Skin epidermis (tissue), 12 donors: ENCODE results near the gene WDR37.
A peak's percentile ranks its signal among the peaks of the same experiment; 100 is the strongest.
"Not testable (repeated sequence)": the region's sequence is repeated elsewhere in the genome, so short reads cannot be mapped to it uniquely, and the experiment has no call there.

Experiments used
- H3K27ac ChIP-seq, 21 experiments: fragments of 200-600 bp; sonication (generic) in 11 of 21; one replicate each; pipeline ENCODE4 v1.5.0; 2020; ENCODE audit warnings: mild to moderate bottlenecking in 3 of 21, inconsistent platforms in 2 of 21, moderate library complexity in 2 of 21
- H3K4me3 ChIP-seq, 7 experiments: fragments of 200-600 bp; sonication (generic) in 2 of 7; one replicate each; pipeline ENCODE4 v1.5.0; 2020; ENCODE audit warnings: inconsistent platforms in 2 of 7, mild to moderate bottlenecking in 2 of 7, moderate library complexity in 1 of 7

The WDR37 gene

GRCh38 chr10:1037098-1037497, 19.1 kb upstream of the WDR37 start:
- no peak overlapping the region for H3K27ac ChIP-seq

GRCh38 chr10:1038769-1039168, 17.4 kb upstream of the WDR37 start:
- H3K4me3 ChIP-seq, H3K27ac ChIP-seq: not testable (repeated sequence)

More at GRCh38 chr10:1037098-1037497, 19.1 kb upstream of the WDR37 start:
- H3K4me3 ChIP-seq, result no peak overlapping the region

DNA sequence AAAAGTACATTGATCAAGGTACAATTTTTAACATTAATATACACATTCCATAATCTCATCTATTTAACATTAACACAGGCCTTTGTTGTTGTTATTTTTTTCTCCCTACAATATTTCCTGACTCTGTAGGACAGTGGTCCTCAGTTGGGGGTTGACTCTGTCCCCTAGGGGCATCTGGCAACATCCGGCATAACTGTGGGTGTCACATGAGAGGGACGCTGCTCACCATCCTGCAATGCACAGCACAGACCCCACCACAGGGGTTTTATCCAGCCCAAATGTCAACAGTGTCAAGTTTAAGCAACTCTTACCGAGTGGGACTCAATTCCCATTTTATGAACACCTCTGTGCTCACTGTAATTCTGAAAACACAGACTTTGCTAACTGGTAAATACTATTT, 16.1 kb upstream of the WDR37 start:
- Histone ChIP-seq H3K4me3 (no peak overlapping the region), H3K27ac (no peak overlapping the region)

DNA sequence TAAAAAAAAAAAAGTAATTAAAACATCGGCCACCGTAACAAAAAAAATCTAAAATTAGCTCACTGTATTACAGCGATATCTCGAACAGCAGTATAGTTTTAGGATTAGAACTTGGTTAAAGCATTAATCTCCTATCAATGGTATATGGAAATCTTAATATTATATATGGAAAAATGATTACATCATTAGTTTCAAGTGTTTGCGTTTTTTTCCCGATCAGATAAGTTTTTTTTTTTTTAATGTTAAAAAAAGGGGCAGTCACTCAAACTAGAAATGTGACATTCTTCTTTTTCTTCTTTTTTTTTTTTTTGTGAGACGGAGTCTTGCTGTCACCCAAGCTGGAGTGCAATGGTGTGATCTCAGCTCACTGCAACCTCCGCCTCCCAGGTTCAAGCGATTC, 14.7 kb upstream of the WDR37 start:
- Histone ChIP-seq H3K4me3 (no peak overlapping the region), H3K27ac (no peak overlapping the region)

GRCh38 chr10:1043532-1043995, 12.6 kb upstream of the WDR37 start:
- peak overlapping the region in 2 of 7 experiments; percentile 2 to 3 for H3K4me3 ChIP-seq
- H3K27ac ChIP-seq, result peak overlapping the region in 19 of 21 experiments; percentile 17 to 79 (median 64)

- no peak overlapping the region for H3K4me3 ChIP-seq
- H3K27ac ChIP-seq, result peak overlapping the region in 19 of 21 experiments; percentile 17 to 79 (median 64)
Observed at GRCh38 chr10:1044146-1044545, 12.0 kb upstream of the WDR37 start.

DNA sequence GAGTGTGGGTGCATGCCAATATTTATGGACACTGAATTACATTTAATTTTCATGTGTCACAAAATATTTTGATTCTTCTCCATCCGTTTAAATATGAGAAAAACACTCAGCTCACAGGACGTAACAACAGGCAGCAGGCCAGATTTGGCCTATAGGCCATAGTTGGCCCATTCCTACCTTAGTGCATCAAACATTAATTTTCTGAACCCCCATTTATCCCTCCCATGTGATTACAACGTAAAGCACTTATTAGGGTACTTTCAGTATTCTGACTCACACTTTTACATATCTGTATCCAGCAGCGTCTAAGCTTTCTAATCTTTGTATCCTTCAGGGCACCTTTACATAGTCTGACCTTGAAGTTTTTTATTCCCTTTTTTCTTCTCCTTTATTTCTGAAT, 11.2 kb upstream of the WDR37 start:
- Histone ChIP-seq H3K27ac (peak overlapping the region in 13 of 21 experiments; percentile 6 to 79 (median 66)), H3K4me3 (no peak overlapping the region)

DNA sequence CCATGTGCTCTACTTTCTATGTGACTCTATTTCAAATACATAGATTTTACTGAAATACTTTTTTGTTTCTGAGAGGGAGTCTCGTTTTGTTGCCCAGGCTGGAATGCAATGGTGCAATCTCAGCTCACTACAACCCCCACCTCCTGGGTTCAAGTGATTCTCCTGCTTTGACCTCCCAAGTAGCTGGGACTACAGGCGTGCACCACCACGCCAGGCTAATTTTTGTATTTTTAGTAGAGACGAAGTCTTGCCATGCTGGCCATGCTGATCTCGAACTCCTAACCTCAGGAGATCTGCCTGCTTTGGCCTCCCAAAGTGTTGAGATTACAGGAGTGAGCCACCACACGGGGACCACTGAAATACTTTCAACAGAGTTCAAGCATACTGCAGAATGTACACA, 10.8 kb upstream of the WDR37 start:
- peak overlapping the region in 3 of 21 experiments; percentile 6 to 79 (median 61) for H3K27ac ChIP-seq

DNA sequence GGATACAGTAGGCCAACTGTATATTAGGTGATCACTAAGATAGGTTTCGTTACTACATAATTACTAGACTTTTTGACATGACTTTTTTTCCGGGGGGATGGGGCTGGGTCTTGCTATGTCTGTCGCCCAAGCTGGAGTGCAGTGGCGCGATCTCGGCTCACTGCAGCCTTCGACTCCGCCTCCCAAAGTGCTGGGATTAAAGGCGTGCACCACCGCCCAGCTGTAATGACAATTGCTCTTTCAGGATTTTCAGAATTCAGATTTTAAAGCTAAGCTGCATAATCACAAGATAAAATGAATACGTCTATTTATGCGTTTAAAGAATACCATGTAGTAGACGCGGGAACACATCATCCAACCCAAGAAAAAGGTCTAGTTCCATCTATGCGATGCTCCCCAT, 8.2 kb upstream of the WDR37 start:
- Histone ChIP-seq H3K4me3 (peak overlapping the region; percentile 63 to 85 (median 73)), H3K27ac (peak overlapping the region in 20 of 21 experiments; percentile 91 to 100 (median 98))

More for the DNA sequence above, 10.8 kb upstream of the WDR37 start:
- H3K4me3 ChIP-seq, result no peak overlapping the region

GRCh38 chr10:1048349-1048731, 7.8 kb upstream of the WDR37 start:
- Histone ChIP-seq H3K27ac (peak overlapping the region; percentile 84 to 100 (median 97)), H3K4me3 (peak overlapping the region; percentile 63 to 85 (median 73))

GRCh38 chr10:1048732-1049424, 7.3 kb upstream of the WDR37 start, which contains the start of gene IDI1:
Gene IDI1, minus strand, starts transcription at chr10:1049119. Its CDS starts 116 bp downstream, at chr10:1049003.
- peak within 1 kb of the TSS; percentile 84 to 100 (median 97) for H3K27ac ChIP-seq
- H3K4me3 ChIP-seq, result peak within 1 kb of the TSS; percentile 63 to 85 (median 73)

DNA sequence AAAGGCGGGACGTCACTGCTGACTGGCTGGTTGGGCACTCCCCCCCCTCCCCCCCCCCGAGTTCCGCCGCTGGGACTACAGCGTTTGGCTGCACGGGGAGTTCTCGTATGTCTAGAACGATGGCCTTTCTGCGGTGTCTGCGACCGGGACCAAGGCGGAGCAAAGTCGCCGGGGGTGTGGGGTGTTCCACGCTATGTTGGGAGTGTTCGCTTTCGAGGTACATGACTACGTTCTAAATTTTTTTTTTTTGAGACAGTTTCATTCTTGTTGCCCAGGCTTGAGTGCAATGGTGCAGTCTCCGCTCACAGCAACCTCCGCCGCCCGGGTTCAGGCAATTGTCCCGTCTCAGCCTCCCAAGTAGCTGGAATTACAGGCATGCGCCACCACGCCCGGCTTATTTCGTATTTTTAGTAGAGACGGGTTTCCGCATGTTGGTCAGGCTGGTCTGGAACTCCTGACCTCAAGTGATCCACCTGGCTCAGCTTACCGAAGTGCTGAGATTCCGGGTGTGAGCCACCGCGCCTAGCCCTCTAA, 6.7 kb upstream of the WDR37 start:
- Histone ChIP-seq H3K4me3 (peak overlapping the region; percentile 63 to 85 (median 73)), H3K27ac (peak overlapping the region; percentile 84 to 100 (median 97))

DNA sequence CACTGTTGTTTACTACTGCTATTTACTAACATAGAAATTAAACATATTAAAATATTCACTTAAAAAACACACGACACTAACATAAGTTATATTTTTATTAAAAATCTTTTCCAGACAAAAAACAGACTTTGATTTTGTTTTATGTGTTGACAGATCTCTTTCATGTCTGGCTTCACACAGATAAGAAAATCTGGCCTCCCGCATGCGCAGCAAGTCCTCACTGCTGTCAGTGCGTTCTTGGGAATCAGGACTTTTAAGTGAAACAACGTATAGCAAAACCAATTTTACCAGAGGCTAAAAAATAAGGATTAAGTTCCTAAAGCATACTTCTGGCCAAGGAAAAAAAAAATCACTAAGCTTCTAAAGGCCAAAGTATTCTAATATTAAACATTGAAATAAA, 6.0 kb upstream of the WDR37 start:
- peak overlapping the region; percentile 63 to 85 (median 73) for H3K4me3 ChIP-seq
- peak overlapping the region in 20 of 21 experiments; percentile 84 to 100 (median 98) for H3K27ac ChIP-seq

GRCh38 chr10:1050554-1050953, 5.6 kb upstream of the WDR37 start:
- Histone ChIP-seq H3K4me3 (peak overlapping the region in 3 of 7 experiments; percentile 63 to 83 (median 69)), H3K27ac (peak overlapping the region in 14 of 21 experiments; percentile 91 to 100 (median 98))

GRCh38 chr10:1054684-1055083, 1.5 kb upstream of the WDR37 start:
- no peak overlapping the region for H3K4me3 ChIP-seq
- peak overlapping the region in 6 of 21 experiments; percentile 1 to 100 (median 99) for H3K27ac ChIP-seq

DNA sequence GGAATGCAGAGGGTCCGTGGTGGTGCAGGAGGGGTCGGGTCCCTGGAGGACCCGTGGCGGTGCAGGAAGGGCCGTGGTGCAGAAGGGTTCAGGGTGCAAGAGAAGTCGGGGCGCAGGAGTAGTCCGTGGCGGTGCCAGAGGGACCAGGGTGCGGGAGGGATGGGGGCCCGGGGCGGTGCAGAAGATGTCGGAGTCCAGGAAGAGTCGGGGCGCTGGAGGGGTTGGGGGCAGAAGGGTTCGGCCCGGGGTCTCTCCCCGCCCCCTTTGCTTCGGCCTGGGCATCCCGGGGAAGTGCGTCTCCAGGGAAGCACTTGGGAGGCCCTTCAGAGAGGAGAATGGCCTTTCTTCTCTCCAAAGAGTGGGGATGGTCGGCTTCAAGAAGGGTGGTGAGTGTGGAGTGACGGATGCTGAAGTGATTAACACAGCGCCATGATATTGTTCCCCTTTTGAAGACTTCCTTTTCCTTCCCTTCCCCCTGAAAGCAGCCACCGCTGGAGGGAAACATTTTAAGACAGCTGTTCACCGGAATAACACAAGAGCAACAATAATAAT, 997 bp downstream of the WDR37 start:
- peak overlapping the region; percentile 67 to 90 (median 80) for H3K4me3 ChIP-seq
- H3K27ac ChIP-seq, result peak overlapping the region; percentile 67 to 100 (median 99)

DNA sequence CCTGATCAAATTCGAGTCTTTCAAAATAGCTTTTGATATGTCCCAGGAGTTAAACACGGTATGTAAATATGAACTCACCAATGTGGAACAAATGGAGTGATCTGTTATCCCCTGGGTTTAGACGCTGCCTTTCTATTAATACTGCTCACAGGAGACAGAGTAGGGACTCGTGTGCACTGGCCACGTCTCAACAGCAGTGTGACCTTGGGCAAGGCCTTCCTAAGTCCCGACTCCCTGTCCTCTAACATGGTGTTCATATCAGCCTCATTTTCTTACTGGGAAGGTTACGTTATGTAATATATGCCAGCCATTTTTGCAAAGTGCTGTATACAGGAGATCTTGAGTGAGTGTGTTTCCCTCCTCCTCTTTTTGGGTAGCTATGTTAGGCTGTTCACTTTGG, 1.8 kb downstream of the WDR37 start:
- Histone ChIP-seq H3K27ac (peak overlapping the region in 2 of 21 experiments; percentile 36 to 99), H3K4me3 (peak overlapping the region in 1 of 7 experiments; percentile 78)

- Histone ChIP-seq H3K27ac (peak overlapping the region in 4 of 21 experiments; percentile 3 to 51 (median 28)), H3K4me3 (no peak overlapping the region)
Observed at GRCh38 chr10:1059902-1060301, 3.7 kb downstream of the WDR37 start.

DNA sequence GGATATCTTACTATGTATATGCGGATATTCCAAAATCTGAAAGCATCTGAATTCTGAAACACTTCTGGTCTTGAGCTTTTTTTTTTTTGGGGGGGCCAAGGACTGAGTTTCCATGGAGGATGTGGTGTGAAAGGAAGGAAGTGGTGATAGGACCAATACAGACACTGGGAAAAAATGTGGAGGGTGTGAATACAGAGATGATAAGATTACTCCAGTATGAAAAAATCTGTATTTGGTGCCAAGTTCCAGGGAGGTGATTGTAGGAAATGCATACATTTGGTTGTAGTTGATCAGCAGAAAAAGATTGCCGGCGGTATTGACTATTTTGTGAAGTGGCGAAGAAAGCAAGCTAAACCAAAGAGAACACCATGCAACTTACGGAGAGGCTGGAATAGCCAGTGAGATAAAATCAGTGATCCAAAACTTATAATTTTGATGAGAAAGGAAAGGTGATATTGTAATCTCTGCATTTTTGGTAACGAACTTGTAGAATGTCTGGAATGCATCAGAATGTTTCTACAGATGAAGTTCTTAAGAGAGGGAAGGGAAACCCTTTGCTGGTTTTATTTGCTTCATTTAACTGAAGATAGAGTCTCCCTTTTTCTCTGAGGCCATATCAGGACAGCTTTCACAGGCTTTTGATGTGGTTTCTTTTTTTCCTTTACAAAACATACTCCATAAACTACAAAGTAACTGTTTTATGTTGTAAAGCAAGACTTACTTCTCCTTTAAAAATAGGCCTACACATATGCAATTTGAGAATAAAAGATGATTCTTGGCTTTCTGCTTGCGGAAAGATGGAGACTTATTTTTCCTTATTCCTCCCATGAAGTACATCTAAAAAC, 6.0 kb downstream of the WDR37 start:
- H3K4me3 ChIP-seq, result no peak overlapping the region
- peak overlapping the region in 12 of 21 experiments; percentile 9 to 86 (median 32) for H3K27ac ChIP-seq
